Measurements from ENCODE around the gene FLT4.

DNA sequence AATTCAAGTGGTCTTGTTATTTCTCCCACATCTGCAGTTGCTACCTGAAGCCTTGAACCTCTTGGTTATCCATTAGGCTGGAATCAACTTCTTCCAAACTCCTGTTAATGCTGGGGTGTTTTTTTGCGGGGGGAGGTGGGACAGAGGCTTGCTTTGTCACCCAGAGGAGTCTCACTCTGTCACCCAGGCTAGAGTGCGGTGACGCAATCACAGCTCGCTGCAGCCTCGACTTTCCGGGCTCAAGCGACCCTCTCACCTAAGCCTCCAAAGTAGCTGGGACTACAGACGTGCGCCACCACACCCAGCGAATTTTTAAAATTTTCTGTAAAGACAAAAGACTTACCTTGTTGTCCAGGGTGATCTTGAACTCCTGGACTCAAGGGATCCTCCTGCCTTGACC, 62.5 kb downstream of the FLT4 start:
- TF ChIP-seq, protein P1, sequence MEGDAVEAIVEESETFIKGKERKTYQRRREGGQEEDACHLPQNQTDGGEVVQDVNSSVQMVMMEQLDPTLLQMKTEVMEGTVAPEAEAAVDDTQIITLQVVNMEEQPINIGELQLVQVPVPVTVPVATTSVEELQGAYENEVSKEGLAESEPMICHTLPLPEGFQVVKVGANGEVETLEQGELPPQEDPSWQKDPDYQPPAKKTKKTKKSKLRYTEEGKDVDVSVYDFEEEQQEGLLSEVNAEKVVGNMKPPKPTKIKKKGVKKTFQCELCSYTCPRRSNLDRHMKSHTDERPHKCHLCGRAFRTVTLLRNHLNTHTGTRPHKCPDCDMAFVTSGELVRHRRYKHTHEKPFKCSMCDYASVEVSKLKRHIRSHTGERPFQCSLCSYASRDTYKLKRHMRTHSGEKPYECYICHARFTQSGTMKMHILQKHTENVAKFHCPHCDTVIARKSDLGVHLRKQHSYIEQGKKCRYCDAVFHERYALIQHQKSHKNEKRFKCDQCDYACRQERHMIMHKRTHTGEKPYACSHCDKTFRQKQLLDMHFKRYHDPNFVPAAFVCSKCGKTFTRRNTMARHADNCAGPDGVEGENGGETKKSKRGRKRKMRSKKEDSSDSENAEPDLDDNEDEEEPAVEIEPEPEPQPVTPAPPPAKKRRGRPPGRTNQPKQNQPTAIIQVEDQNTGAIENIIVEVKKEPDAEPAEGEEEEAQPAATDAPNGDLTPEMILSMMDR (IDR thresholded peaks at IDR 0.05), result no peak
- no peak for TF ChIP-seq POLR2AphosphoS5 (IDR thresholded peaks at IDR 0.05; ENCODE audit: low read depth, low read length)
- TF ChIP-seq, protein P2, sequence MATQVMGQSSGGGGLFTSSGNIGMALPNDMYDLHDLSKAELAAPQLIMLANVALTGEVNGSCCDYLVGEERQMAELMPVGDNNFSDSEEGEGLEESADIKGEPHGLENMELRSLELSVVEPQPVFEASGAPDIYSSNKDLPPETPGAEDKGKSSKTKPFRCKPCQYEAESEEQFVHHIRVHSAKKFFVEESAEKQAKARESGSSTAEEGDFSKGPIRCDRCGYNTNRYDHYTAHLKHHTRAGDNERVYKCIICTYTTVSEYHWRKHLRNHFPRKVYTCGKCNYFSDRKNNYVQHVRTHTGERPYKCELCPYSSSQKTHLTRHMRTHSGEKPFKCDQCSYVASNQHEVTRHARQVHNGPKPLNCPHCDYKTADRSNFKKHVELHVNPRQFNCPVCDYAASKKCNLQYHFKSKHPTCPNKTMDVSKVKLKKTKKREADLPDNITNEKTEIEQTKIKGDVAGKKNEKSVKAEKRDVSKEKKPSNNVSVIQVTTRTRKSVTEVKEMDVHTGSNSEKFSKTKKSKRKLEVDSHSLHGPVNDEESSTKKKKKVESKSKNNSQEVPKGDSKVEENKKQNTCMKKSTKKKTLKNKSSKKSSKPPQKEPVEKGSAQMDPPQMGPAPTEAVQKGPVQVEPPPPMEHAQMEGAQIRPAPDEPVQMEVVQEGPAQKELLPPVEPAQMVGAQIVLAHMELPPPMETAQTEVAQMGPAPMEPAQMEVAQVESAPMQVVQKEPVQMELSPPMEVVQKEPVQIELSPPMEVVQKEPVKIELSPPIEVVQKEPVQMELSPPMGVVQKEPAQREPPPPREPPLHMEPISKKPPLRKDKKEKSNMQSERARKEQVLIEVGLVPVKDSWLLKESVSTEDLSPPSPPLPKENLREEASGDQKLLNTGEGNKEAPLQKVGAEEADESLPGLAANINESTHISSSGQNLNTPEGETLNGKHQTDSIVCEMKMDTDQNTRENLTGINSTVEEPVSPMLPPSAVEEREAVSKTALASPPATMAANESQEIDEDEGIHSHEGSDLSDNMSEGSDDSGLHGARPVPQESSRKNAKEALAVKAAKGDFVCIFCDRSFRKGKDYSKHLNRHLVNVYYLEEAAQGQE (IDR thresholded peaks at IDR 0.05; ENCODE audit: insufficient read depth in 1 of 2, low read depth in 2 of 2, low read length in 1 of 2), result no peak
- no peak for TF ChIP-seq TCF7L2 (IDR thresholded peaks at IDR 0.05; ENCODE audit: low read depth, low read length)
- TF ChIP-seq SIN3A (IDR thresholded peaks at IDR 0.05; ENCODE audit: borderline replicate concordance, insufficient read depth, low read depth, low read length), result no peak
